ENCODE results near the gene TNFSF18.

Gene TNFSF18

GRCh38 chr1:173009597-173009996, 41.1 kb downstream of the TNFSF18 start:
- no peak overlapping the region for H3K4me2 ChIP-seq (ENCODE audit: low read length)
- no peaks in the 10 kb centered on the region for H4K20me1 ChIP-seq (ENCODE audit: insufficient read depth, low read length)
- no peaks in the 10 kb centered on the region for H3K79me2 ChIP-seq (ENCODE audit: low read length)
- H3K9me3 ChIP-seq (ENCODE audit: insufficient read depth, low read length): no peaks in the 10 kb centered on the region
- no peak overlapping the region for H3K27ac ChIP-seq (ENCODE audit: low read length)
- 0 out of 2 replicates have a peak overlapping the region, but pooled peaks have one; percentile 1 for H2AFZ ChIP-seq (ENCODE audit: low read depth, low read length)
- H3K9ac ChIP-seq (ENCODE audit: low read length): no peak overlapping the region
- no peaks in the 10 kb centered on the region for H3K27me3 ChIP-seq (ENCODE audit: low read depth, low read length)
- no peak overlapping the region for H3K4me3 ChIP-seq (ENCODE audit: low read length)
- TF ChIP-seq CTCF (IDR thresholded peaks at IDR 0.05; ENCODE audit: low read depth, low read length): no peak
- no peak for TF ChIP-seq EZH2phosphoT487 (IDR thresholded peaks at IDR 0.05; ENCODE audit: low read depth)
- H3K36me3 ChIP-seq (replicated peaks; ENCODE audit: low read depth, low read length): no peaks in the 10 kb centered on the region
- H3K4me1 ChIP-seq (ENCODE audit: low read length): peaks cover 5% of the 10 kb centered on the region

GRCh38 chr1:173005196-173005864, 45.4 kb downstream of the TNFSF18 start:
- Histone ChIP-seq H2AFZ (ENCODE audit: low read depth, low read length) (no peak overlapping the region), H3K4me2 (ENCODE audit: low read length) (no peak overlapping the region), H3K36me3 (replicated peaks; ENCODE audit: low read depth, low read length) (no peaks in the 10 kb centered on the region), H3K79me2 (ENCODE audit: low read length) (no peaks in the 10 kb centered on the region), H3K27me3 (ENCODE audit: low read depth, low read length) (no peaks in the 10 kb centered on the region), H3K9ac (ENCODE audit: low read length) (no peak overlapping the region), H3K4me3 (ENCODE audit: low read length) (no peak overlapping the region), H3K9me3 (ENCODE audit: insufficient read depth, low read length) (0 out of 2 replicates have a peak, but pooled peaks cover 3% of the 10 kb centered on the region), H3K27ac (ENCODE audit: low read length) (no peak overlapping the region), H3K4me1 (ENCODE audit: low read length) (peaks cover 5% of the 10 kb centered on the region), H4K20me1 (ENCODE audit: insufficient read depth, low read length) (no peaks in the 10 kb centered on the region)
- TF ChIP-seq CTCF (IDR thresholded peaks at IDR 0.05; ENCODE audit: low read depth, low read length) (0 out of 2 replicates have a peak, but pooled peaks have one; percentile 26), EZH2phosphoT487 (IDR thresholded peaks at IDR 0.05; ENCODE audit: low read depth) (no peak)

- Histone ChIP-seq H3K9ac (ENCODE audit: low read length) (no peak overlapping the region), H3K9me3 (ENCODE audit: insufficient read depth, low read length) (0 out of 2 replicates have a peak, but pooled peaks cover 3% of the 10 kb centered on the region), H3K27me3 (ENCODE audit: low read depth, low read length) (no peaks in the 10 kb centered on the region), H2AFZ (ENCODE audit: low read depth, low read length) (no peak overlapping the region), H3K4me1 (ENCODE audit: low read length) (no peaks in the 10 kb centered on the region), H3K4me3 (ENCODE audit: low read length) (no peak overlapping the region), H3K36me3 (replicated peaks; ENCODE audit: low read depth, low read length) (no peaks in the 10 kb centered on the region), H3K4me2 (ENCODE audit: low read length) (no peak overlapping the region), H3K79me2 (ENCODE audit: low read length) (no peaks in the 10 kb centered on the region), H4K20me1 (ENCODE audit: insufficient read depth, low read length) (no peaks in the 10 kb centered on the region), H3K27ac (ENCODE audit: low read length) (no peak overlapping the region)
- TF ChIP-seq EZH2phosphoT487 (IDR thresholded peaks at IDR 0.05; ENCODE audit: low read depth) (no peak), CTCF (IDR thresholded peaks at IDR 0.05; ENCODE audit: low read depth, low read length) (no peak)
Observed at GRCh38 chr1:173002891-173003838, 47.6 kb downstream of the TNFSF18 start.

- H3K4me2 ChIP-seq (ENCODE audit: low read length): no peak overlapping the region
- no peaks in the 10 kb centered on the region for H3K27me3 ChIP-seq (ENCODE audit: low read depth, low read length)
Observed at GRCh38 chr1:172999349-172999748, 51.4 kb downstream of the TNFSF18 start.

More at GRCh38 chr1:172999349-172999748, 51.4 kb downstream of the TNFSF18 start:
- no peak for TF ChIP-seq CTCF (IDR thresholded peaks at IDR 0.05; ENCODE audit: low read depth, low read length)
- no peak for TF ChIP-seq EZH2phosphoT487 (IDR thresholded peaks at IDR 0.05; ENCODE audit: low read depth)
- no peak overlapping the region for H3K4me3 ChIP-seq (ENCODE audit: low read length)
- H3K36me3 ChIP-seq (replicated peaks; ENCODE audit: low read depth, low read length): no peaks in the 10 kb centered on the region
- H3K9ac ChIP-seq (ENCODE audit: low read length): no peak overlapping the region
- H3K27ac ChIP-seq (ENCODE audit: low read length): no peak overlapping the region
- H3K79me2 ChIP-seq (ENCODE audit: low read length): no peaks in the 10 kb centered on the region
- H2AFZ ChIP-seq (ENCODE audit: low read depth, low read length): no peak overlapping the region
- no peaks in the 10 kb centered on the region for H4K20me1 ChIP-seq (ENCODE audit: insufficient read depth, low read length)
- H3K4me1 ChIP-seq (ENCODE audit: low read length): no peaks in the 10 kb centered on the region
- H3K9me3 ChIP-seq (ENCODE audit: insufficient read depth, low read length): 0 out of 2 replicates have a peak, but pooled peaks cover 3% of the 10 kb centered on the region
